SK-N-SH (cell line): ENCODE results near the gene ZPBP2. TPM values are rescaled to one million over a fixed set of nuclear protein-coding genes. Genes with fewer than 3 reads are reported as not detected.

ENCODE experiments used
- CTCF ChIA-PET: fragments of 300-600, 350-600 bp; formaldehyde crosslinking; extraction: SDS; loops from one replicate; lab custom pipeline; 2021; lab: Yijun Ruan, JAX
- POLR2A ChIA-PET: fragments of 350-600 bp; sonication (Branson Sonifier 250); formaldehyde crosslinking; extraction: SDS; loops from one replicate; lab custom pipeline; 2020; ENCODE audit warnings: antibody characterized with exemption, inconsistent platforms; lab: Yijun Ruan, JAX
- DNase-seq: peaks from one replicate; pipeline ENCODE4 v3.0.0; 2012
- H2AFZ ChIP-seq: fragments of 200-600 bp; sonication (generic); 2 replicates; pipeline ENCODE4 v1.8.1; 2016; ENCODE audit warnings: antibody characterized with exemption, mild to moderate bottlenecking, low read depth
- H3F3A ChIP-seq: fragments of 200-600 bp; sonication (generic); replicated peaks from 2 replicates; pipeline ENCODE3; 2016; ENCODE audit warnings: antibody characterized with exemption, mild to moderate bottlenecking; ENCODE audit not compliant: insufficient read depth
- H3K27ac ChIP-seq, 2 experiments: fragments of 200-500 bp in 1 of 2; fragments of 200-600 bp in 1 of 2; sonication (Bioruptor generic) in 1 of 2; sonication (generic), shearing (Covaris generic) in 1 of 2; 2 replicates each; pipeline versions ENCODE4 v1.5.1 to v1.6.1; 2014 to 2016; ENCODE audit warnings: low read depth in 2 of 2, inconsistent platforms in 1 of 2, low read length in 1 of 2, mild to moderate bottlenecking in 1 of 2, mixed read lengths in 1 of 2
- H3K27me3 ChIP-seq: fragments of 200-600 bp; sonication (generic), shearing (Covaris generic); 2 replicates; pipeline ENCODE4 v1.6.1; 2016; ENCODE audit warnings: mixed run types; ENCODE audit not compliant: insufficient read depth
- H3K36me3 ChIP-seq, 2 experiments: fragments of 200-500 bp in 1 of 2; fragments of 200-600 bp in 1 of 2; sonication (Bioruptor generic) in 1 of 2; sonication (generic) in 1 of 2; replicated peaks in 1 of 2; 2 replicates each; pipeline versions ENCODE3 to v1.5.1; 2014 to 2016; ENCODE audit warnings: low read length in 1 of 2, mild to moderate bottlenecking in 1 of 2; ENCODE audit not compliant: insufficient read depth in 2 of 2, control insufficient read depth in 1 of 2
- H3K4me1 ChIP-seq, 2 experiments: fragments of 200-500 bp in 1 of 2; fragments of 200-600 bp in 1 of 2; sonication (Bioruptor generic) in 1 of 2; sonication (generic), shearing (Covaris generic) in 1 of 2; 2 replicates each; pipeline versions ENCODE4 v1.5.1 to v1.6.1; 2014 to 2016; ENCODE audit warnings: low read depth in 1 of 2, low read length in 1 of 2, mixed run types in 1 of 2; ENCODE audit not compliant: insufficient read depth in 2 of 2, control insufficient read depth in 1 of 2
- H3K4me2 ChIP-seq: fragments of 200-600 bp; sonication (generic), shearing (Covaris generic); 2 replicates; pipeline ENCODE4 v1.6.1; 2017; ENCODE audit warnings: mixed run types
- H3K4me3 ChIP-seq, 2 experiments: fragments of 200-500 bp in 1 of 2; fragments of 200-600 bp in 1 of 2; sonication (Bioruptor generic) in 1 of 2; sonication (generic), shearing (Covaris generic) in 1 of 2; 2 replicates each; pipeline versions ENCODE4 v1.5.1 to v1.8.1; 2014 to 2016; ENCODE audit warnings: low read depth in 2 of 2, inconsistent platforms in 1 of 2, low read length in 1 of 2, mild to moderate bottlenecking in 1 of 2, mixed read lengths in 1 of 2, moderate library complexity in 1 of 2
- H3K79me2 ChIP-seq: fragments of 200-600 bp; sonication (generic); 2 replicates; pipeline ENCODE4 v1.8.1; 2017; ENCODE audit warnings: mild to moderate bottlenecking; ENCODE audit not compliant: insufficient read depth
- H3K9ac ChIP-seq: fragments of 200-600 bp; sonication (generic); 2 replicates; pipeline ENCODE4 v1.6.1; 2017; ENCODE audit warnings: mixed run types
- H3K9me2 ChIP-seq: fragments of 200-600 bp; sonication (generic); 2 replicates; pipeline ENCODE4 v1.6.1; 2017; ENCODE audit warnings: mixed run types
- H3K9me3 ChIP-seq: fragments of 200-600 bp; sonication (generic); 2 replicates; pipeline ENCODE4 v1.6.1; 2017; ENCODE audit warnings: mixed run types, mild to moderate bottlenecking, moderate library complexity
- H4K20me1 ChIP-seq: fragments of 200-600 bp; sonication (generic); 2 replicates; pipeline ENCODE4 v1.6.1; 2017; ENCODE audit warnings: mild to moderate bottlenecking, mixed run types; ENCODE audit not compliant: insufficient read depth
- CHD2 ChIP-seq: fragments of 150-350 bp; IDR thresholded peaks from 2 replicates; pipeline ENCODE4 v1.6.1; 2018; ENCODE audit warnings: low read length; ENCODE audit not compliant: partially characterized antibody
- EP300 ChIP-seq, 2 experiments: IDR thresholded peaks; 2 replicates each; pipeline versions ENCODE4 v1.4.0 to v1.6.1; 2012; ENCODE audit warnings: borderline replicate concordance in 1 of 2, low read depth in 1 of 2, low read length in 1 of 2
- EZH2phosphoT487 ChIP-seq: fragments of 200-600 bp; sonication (generic); IDR thresholded peaks from 2 replicates; pipeline ENCODE4 v1.6.1; 2017; ENCODE audit warnings: low read depth, mixed run types, mild to moderate bottlenecking, antibody characterized with exemption, moderate library complexity, borderline replicate concordance
- FOSL2 ChIP-seq: IDR thresholded peaks from 2 replicates; pipeline ENCODE4 v1.4.0; 2012; ENCODE audit warnings: low read depth, mild to moderate bottlenecking, moderate library complexity, borderline replicate concordance
- FOXJ3 ChIP-seq: sonication (generic); formaldehyde crosslinking; IDR thresholded peaks from 2 replicates; pipeline ENCODE4 v1.5.1; 2020; ENCODE audit warnings: mild to moderate bottlenecking, missing genetic modification reagents
- FOXM1 ChIP-seq: IDR thresholded peaks from 2 replicates; pipeline ENCODE4 v1.4.0; 2012; ENCODE audit warnings: low read depth, mild to moderate bottlenecking
- GABPA ChIP-seq: IDR thresholded peaks from 2 replicates; pipeline ENCODE4 v1.4.0; 2012; ENCODE audit warnings: low read depth, mild to moderate bottlenecking
- JUND ChIP-seq: IDR thresholded peaks from 2 replicates; pipeline ENCODE4 v1.4.0; 2012
- MEF2A ChIP-seq: IDR thresholded peaks from 2 replicates; pipeline ENCODE4 v1.4.0; 2012; ENCODE audit warnings: low read depth, borderline replicate concordance
- MXI1 ChIP-seq: IDR thresholded peaks from 2 replicates; pipeline ENCODE4 v1.6.1; 2012; ENCODE audit warnings: mild to moderate bottlenecking, low read depth, low read length, improper control_type of control experiment
- NFIC ChIP-seq: IDR thresholded peaks from 2 replicates; pipeline ENCODE4 v1.4.0; 2012; ENCODE audit warnings: borderline replicate concordance
- POLR2AphosphoS5 ChIP-seq: IDR thresholded peaks from 2 replicates; pipeline ENCODE4 v1.6.1; 2012; ENCODE audit warnings: low read depth, low read length
- RCOR1 ChIP-seq: fragments of 150-350 bp; IDR thresholded peaks from 2 replicates; pipeline ENCODE4 v1.6.1; 2017; ENCODE audit warnings: antibody characterized with exemption, low read length
- RXRA ChIP-seq: IDR thresholded peaks from 2 replicates; pipeline ENCODE4 v1.4.0; 2012; ENCODE audit warnings: low read depth, mild to moderate bottlenecking, borderline replicate concordance
- SMC3 ChIP-seq: IDR thresholded peaks from 2 replicates; pipeline ENCODE4 v1.6.1; 2012; ENCODE audit warnings: low read depth, low read length, improper control_type of control experiment
- TAF1 ChIP-seq: IDR thresholded peaks from 2 replicates; pipeline ENCODE4 v1.6.1; 2012; ENCODE audit warnings: low read depth, mild to moderate bottlenecking, low read length, moderate library complexity, borderline replicate concordance
- TEAD4 ChIP-seq: IDR thresholded peaks from 2 replicates; pipeline ENCODE4 v1.4.0; 2012; ENCODE audit warnings: mild to moderate bottlenecking, borderline replicate concordance; ENCODE audit not compliant: insufficient read depth
- YY1 ChIP-seq: IDR thresholded peaks from 2 replicates; pipeline ENCODE4 v1.4.0; 2012; ENCODE audit warnings: low read depth, mild to moderate bottlenecking
- WGBS: methylation state at CpG from one replicate; pipeline ENCODE4 v1.1.6; 2017; ENCODE audit warnings: low lambda C conversion rate; 5-methylcytosine and 5-hydroxymethylcytosine counted together
- polyA plus RNA-seq, 3 experiments: library from polyadenylated mRNA; depleted of rRNA; stranded (reverse); fragments of >200 nt; gene quantifications; 2 replicates each; pipeline ENCODE4 v1.2.3, GENCODE V29; 2012
- TF ChIP-seq, protein P1 (sequence below): fragments of 150-350 bp; IDR thresholded peaks from 2 replicates; pipeline ENCODE4 v1.6.1; 2017; ENCODE audit warnings: antibody characterized with exemption, low read length, low read depth, borderline replicate concordance
- TF ChIP-seq, protein P2 (sequence below): IDR thresholded peaks from 2 replicates; pipeline ENCODE4 v1.6.1; 2012; ENCODE audit warnings: mild to moderate bottlenecking, low read depth, low read length, moderate library complexity

The ZPBP2 gene
- polyA plus RNA-seq, 1 of the 3 experiments (the other 2 are of a cell fraction), result not detected

DNA sequence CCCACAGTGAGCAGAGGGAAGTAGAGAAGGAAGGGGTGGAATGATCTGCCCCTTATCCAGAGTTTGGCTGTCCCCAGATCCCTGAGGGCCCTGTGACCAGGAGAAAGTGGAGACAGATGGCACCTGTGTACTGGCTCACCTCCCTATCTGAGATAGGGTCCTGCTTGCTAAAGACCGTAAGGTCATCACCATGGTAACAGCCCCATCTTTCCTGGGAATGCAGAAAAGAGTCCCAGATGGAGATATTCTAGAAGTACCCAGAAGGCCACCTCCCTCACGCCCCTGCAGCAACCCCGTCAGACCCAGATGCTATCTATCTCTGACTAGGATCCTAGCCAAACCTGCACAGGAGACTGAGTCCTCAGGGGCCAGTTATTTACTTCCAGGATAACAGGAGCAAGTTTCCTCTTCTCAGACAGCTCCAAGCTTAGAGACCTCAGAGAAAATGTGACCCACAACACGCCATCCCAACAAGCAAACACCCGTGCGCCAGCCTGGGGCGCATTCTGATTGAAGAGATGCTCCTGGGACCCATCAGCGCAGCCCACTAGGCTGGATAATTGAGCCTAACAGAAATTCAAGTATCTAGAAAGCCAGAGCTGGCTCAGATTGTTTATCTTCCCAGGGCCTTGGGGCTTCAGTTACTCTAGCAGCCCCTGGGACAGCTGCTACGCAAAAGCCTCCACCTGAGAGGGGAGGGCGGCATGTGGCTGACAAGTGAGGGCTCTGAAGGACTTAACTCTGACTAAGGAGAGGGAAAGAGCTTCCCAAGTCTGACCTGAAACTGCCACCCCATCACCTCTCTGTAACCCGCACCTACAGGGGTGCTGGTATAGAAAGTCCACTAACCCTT lies 57.5 kb downstream of the ZPBP2 start:
- peaks cover 8 to 32% of the 10 kb centered on the region in 2 experiments; a peak in 3 of 4 replicates for H3K4me1 ChIP-seq
- H3K4me2 ChIP-seq, result peak overlapping the region; percentile 96

More for the DNA sequence above, 57.5 kb downstream of the ZPBP2 start:
- peaks cover 37% of the 10 kb centered on the region for H3K79me2 ChIP-seq
- ChIA-PET CTCF (interaction anchor here (1.9 to 3.4 kb wide), 2 partner anchors 9 to 14 kb away, joined by 5 to 20 read pairs; no protein-coding TSS in a partner anchor), POLR2A (no interaction called here)
- no peak overlapping the region; a peak in 1 of 4 replicates for H3K27ac ChIP-seq
- no peak for DNase-seq
- H2AFZ ChIP-seq, result no peak overlapping the region
- 93% methylated on average over 9 of the region's 11 CpGs for WGBS
- no peak overlapping the region; a peak in 1 of 4 replicates for H3K4me3 ChIP-seq
- H4K20me1 ChIP-seq, result peaks cover 37% of the 10 kb centered on the region
- TF ChIP-seq POLR2AphosphoS5 (no peak), JUND (no peak), MEF2A (no peak), EZH2phosphoT487 (no peak), SMC3 (no peak), NFIC (no peak), TAF1 (no peak), RCOR1 (no peak), TEAD4 (no peak), RXRA (no peak), MXI1 (no peak), FOXJ3 (CRISPR knock-in tag) (no peak), GABPA (no peak), EP300 (IDR thresholded peaks at IDR 0.05; ENCODE audit: borderline replicate concordance in 1 of 2, low read depth in 1 of 2, low read length in 1 of 2) (no peak), FOXM1 (no peak), FOSL2 (no peak), CHD2 (no peak), YY1 (no peak)
- TF ChIP-seq, protein P1, sequence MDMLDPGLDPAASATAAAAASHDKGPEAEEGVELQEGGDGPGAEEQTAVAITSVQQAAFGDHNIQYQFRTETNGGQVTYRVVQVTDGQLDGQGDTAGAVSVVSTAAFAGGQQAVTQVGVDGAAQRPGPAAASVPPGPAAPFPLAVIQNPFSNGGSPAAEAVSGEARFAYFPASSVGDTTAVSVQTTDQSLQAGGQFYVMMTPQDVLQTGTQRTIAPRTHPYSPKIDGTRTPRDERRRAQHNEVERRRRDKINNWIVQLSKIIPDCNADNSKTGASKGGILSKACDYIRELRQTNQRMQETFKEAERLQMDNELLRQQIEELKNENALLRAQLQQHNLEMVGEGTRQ, result no peak
- TF ChIP-seq, protein P2, sequence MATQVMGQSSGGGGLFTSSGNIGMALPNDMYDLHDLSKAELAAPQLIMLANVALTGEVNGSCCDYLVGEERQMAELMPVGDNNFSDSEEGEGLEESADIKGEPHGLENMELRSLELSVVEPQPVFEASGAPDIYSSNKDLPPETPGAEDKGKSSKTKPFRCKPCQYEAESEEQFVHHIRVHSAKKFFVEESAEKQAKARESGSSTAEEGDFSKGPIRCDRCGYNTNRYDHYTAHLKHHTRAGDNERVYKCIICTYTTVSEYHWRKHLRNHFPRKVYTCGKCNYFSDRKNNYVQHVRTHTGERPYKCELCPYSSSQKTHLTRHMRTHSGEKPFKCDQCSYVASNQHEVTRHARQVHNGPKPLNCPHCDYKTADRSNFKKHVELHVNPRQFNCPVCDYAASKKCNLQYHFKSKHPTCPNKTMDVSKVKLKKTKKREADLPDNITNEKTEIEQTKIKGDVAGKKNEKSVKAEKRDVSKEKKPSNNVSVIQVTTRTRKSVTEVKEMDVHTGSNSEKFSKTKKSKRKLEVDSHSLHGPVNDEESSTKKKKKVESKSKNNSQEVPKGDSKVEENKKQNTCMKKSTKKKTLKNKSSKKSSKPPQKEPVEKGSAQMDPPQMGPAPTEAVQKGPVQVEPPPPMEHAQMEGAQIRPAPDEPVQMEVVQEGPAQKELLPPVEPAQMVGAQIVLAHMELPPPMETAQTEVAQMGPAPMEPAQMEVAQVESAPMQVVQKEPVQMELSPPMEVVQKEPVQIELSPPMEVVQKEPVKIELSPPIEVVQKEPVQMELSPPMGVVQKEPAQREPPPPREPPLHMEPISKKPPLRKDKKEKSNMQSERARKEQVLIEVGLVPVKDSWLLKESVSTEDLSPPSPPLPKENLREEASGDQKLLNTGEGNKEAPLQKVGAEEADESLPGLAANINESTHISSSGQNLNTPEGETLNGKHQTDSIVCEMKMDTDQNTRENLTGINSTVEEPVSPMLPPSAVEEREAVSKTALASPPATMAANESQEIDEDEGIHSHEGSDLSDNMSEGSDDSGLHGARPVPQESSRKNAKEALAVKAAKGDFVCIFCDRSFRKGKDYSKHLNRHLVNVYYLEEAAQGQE, result no peak
- H3F3A ChIP-seq, result peaks cover 24% of the 10 kb centered on the region
- H3K9me3 ChIP-seq, result no peaks in the 10 kb centered on the region
- peaks cover 9 to 37% of the 10 kb centered on the region in 2 experiments for H3K36me3 ChIP-seq
- no peaks in the 10 kb centered on the region for H3K9me2 ChIP-seq
- H3K9ac ChIP-seq, result 0 out of 2 replicates have a peak overlapping the region, but pooled peaks have one; percentile 86
- H3K27me3 ChIP-seq, result no peaks in the 10 kb centered on the region
